ENCODE measurements around the gene CHD3.
A peak's percentile ranks its signal among the peaks of the same experiment; 100 is the strongest.

The CHD3 gene

DNA sequence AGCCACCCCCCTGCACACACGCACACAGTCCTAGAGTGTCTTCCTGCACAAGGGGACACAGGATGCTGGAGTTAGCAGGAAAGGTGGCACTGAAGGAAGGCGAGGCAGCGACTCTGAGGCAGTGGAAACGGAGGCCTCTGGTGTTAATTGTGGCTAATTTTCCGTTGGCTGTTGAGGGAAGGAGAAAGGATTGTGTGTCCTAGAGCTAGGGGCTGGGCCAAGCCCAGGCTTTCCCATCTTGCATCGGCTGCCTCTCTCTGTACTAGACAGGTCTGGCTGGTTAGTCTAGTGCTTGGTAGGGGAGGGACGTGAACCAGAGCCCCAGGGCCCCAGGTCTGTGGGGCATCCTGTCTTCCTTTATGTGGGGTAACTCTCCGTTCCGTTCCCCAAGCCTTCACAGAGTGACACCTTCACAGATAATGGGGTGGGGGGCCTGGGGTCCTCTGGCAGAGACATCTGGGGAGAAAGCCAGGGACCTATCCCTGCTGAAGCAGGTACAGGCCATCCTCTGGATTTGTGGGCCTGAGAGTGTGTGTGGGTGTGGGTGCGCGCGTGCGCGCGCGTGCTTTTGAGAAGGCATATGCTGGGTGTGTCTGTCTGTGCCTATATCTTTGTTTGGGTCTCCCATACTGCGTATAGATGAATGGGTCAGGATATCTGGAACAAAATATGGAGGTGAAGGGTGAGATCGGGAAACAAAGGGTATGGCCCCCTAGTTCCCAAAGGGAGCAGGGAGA is at the start of gene CHD3:
Gene CHD3, plus strand, starts transcription at position 606 of the 737 bp plus-strand sequence. CDS start 212 bp downstream, outside the sequence.
- Histone ChIP-seq H3K9me3 (ENCODE audit: low read length) (no peaks in the 10 kb centered on the region), H3K4me3 (ENCODE audit: low read length) (peak within 1 kb of the TSS; percentile 55), H3K4me1 (ENCODE audit: insufficient read depth, low read length) (peaks cover 41% of the 10 kb centered on the region), H3K36me3 (ENCODE audit: insufficient read depth, low read length) (peaks cover 20% of the 10 kb centered on the region), H3K27me3 (ENCODE audit: insufficient read depth, low read length) (no peaks in the 10 kb centered on the region), H2AFZ (ENCODE audit: low read depth, low read length) (peak within 1 kb of the TSS; percentile 4)

GRCh38 chr17:7839190-7839875 is 49.3 kb upstream of the CHD3 start:
- no peaks in the 10 kb centered on the region for H3K27me3 ChIP-seq (ENCODE audit: insufficient read depth, low read length)
- no peaks in the 10 kb centered on the region for H3K9me3 ChIP-seq (ENCODE audit: low read length)
- peaks cover 60% of the 10 kb centered on the region for H3K4me1 ChIP-seq (ENCODE audit: insufficient read depth, low read length)
- H3K4me3 ChIP-seq (ENCODE audit: low read length) = peak overlapping the region; percentile 33
- H2AFZ ChIP-seq (ENCODE audit: low read depth, low read length) = no peak overlapping the region
- peaks cover 2% of the 10 kb centered on the region for H3K36me3 ChIP-seq (ENCODE audit: insufficient read depth, low read length)

GRCh38 chr17:7839876-7840261 is 48.7 kb upstream of the CHD3 start:
- Histone ChIP-seq H3K36me3 (ENCODE audit: insufficient read depth, low read length) (peaks cover 2% of the 10 kb centered on the region), H3K27me3 (ENCODE audit: insufficient read depth, low read length) (no peaks in the 10 kb centered on the region), H3K4me1 (ENCODE audit: insufficient read depth, low read length) (peaks cover 57% of the 10 kb centered on the region), H3K9me3 (ENCODE audit: low read length) (no peaks in the 10 kb centered on the region), H2AFZ (ENCODE audit: low read depth, low read length) (no peak overlapping the region), H3K4me3 (ENCODE audit: low read length) (no peak overlapping the region)

- Histone ChIP-seq H3K27me3 (ENCODE audit: insufficient read depth, low read length) (no peaks in the 10 kb centered on the region), H3K36me3 (ENCODE audit: insufficient read depth, low read length) (peaks cover 4% of the 10 kb centered on the region), H3K9me3 (ENCODE audit: low read length) (no peaks in the 10 kb centered on the region), H2AFZ (ENCODE audit: low read depth, low read length) (no peak overlapping the region), H3K4me1 (ENCODE audit: insufficient read depth, low read length) (peaks cover 62% of the 10 kb centered on the region), H3K4me3 (ENCODE audit: low read length) (no peak overlapping the region)
These were observed 48.1 kb upstream of the CHD3 start for GRCh38 chr17:7840441-7840840.

DNA sequence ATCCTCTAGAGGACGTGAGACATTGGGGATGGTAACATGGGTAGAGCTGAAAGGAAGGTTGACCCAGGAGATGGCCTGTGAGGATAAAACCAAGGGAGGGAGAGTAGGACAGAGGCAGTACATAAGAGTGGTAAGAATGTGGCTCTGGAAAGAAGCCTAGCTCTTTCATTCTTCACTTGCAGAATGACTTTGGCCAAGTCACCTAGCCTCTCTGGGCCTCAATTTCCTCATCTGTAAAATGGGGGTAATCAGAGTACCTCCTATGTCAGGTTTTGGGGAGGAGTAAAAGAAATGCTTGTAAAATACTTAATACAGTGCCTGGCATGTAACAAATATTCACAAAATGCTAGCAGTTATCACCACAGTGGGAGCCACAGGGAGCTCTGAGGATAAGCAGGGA is 47.7 kb upstream of the CHD3 start:
- H2AFZ ChIP-seq (ENCODE audit: low read depth, low read length) = no peak overlapping the region
- H3K4me1 ChIP-seq (ENCODE audit: insufficient read depth, low read length) = peaks cover 65% of the 10 kb centered on the region
- H3K36me3 ChIP-seq (ENCODE audit: insufficient read depth, low read length) = peaks cover 8% of the 10 kb centered on the region
- H3K9me3 ChIP-seq (ENCODE audit: low read length) = no peaks in the 10 kb centered on the region
- peak overlapping the region; percentile 87 for H3K4me3 ChIP-seq (ENCODE audit: low read length)
- H3K27me3 ChIP-seq (ENCODE audit: insufficient read depth, low read length) = no peaks in the 10 kb centered on the region

DNA sequence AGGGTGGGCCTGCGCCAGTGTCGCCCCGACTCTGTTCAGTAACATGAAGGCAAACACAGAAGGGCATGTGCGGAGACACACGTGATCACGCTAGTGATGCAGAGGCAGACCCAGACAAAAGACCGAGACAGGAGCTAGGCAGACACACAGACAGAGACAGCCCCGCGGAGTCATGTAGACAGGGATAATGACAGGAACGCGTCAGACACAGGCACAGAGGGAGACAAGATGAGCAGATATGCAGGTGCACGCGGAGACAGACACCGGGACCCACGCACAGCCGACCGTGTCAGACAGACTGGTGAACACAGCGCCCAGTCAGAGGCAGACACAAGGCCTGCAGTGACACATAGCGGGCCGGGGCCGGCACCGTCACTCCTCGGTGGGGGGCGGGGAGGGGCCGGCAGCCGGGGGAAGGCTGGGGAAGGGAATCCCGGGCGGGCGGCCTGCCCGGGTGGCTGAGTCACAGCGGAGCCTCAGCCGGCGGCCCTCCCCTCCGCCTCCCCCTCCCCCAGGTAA is 47.1 kb upstream of the CHD3 start:
- H3K9me3 ChIP-seq (ENCODE audit: low read length) = no peaks in the 10 kb centered on the region
- H3K36me3 ChIP-seq (ENCODE audit: insufficient read depth, low read length) = peaks cover 13% of the 10 kb centered on the region
- peak overlapping the region; percentile 87 for H3K4me3 ChIP-seq (ENCODE audit: low read length)
- peaks cover 62% of the 10 kb centered on the region for H3K4me1 ChIP-seq (ENCODE audit: insufficient read depth, low read length)
- H3K27me3 ChIP-seq (ENCODE audit: insufficient read depth, low read length) = no peaks in the 10 kb centered on the region
- no peak overlapping the region for H2AFZ ChIP-seq (ENCODE audit: low read depth, low read length)

DNA sequence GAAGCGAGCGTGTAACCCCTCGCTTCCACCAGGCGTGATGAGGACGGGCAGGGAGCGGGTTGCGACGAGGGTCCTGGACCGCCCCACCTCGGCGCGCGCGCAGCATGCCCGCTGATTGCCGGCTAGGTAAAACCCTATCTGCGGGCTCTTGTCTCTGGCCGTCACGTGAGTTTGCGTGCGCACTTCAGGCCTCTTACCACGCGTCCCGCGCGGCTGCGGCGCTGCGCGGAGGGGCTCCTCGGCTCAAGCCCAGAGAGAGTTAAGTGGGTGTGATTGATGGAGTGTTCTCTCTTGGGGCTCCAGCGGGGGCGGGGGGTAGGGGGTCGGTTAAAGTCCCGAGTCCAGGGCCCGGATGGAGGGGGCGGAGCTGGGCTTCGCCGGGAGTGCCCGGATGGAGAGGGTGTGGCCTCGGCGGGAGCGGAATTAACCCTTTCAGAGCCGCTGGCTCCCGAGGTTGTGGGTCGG is 46.6 kb upstream of the CHD3 start:
- Histone ChIP-seq H3K9me3 (ENCODE audit: low read length) (no peaks in the 10 kb centered on the region), H3K27me3 (ENCODE audit: insufficient read depth, low read length) (no peaks in the 10 kb centered on the region)

DNA sequence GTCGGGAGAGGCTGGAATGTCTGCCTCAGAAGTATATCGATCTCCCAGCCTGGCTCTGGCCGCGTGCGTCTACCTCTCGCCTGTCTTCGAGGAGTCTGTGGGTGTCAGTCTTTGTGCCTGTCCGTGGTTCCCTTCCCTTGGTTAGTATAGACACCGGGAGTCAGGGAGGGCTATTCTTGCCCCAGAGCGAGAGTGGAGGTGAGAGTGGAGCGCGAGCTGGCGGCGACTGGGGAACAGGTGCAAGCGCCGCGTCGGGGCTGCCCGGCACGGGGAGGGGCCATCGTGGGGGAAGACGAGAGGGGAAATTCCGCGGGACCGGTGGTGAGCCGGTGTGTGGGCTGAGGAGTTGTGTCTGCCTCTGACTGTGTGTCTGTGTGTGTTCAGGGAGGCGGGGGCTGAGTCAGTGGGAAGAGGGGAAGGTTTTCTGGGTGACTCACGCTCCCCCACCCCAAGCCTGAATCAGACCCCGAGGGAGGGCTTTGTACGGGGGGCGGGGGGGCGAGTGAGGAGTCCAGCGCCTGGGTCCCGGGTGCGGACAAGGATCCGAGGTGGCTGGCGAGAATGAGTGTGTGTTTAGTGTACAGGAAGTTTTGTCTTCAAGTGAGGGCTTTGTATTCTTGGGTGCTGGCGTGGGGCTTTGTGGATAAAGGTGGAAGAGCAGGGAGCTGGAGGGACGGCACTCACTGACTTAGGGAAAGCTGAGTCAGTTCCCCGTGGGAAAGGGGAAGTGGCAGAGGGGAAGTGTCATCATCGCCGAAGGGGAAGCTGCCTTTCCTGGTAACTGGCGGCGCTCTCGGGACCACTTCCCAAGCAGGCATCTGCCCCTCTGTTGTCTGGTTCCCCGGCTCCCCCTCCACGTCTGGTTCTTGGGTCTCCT is 46.0 kb upstream of the CHD3 start:
- peak overlapping the region; percentile 87 for H3K4me3 ChIP-seq (ENCODE audit: low read length)
- H3K9me3 ChIP-seq (ENCODE audit: low read length) = no peaks in the 10 kb centered on the region
- peaks cover 19% of the 10 kb centered on the region for H3K36me3 ChIP-seq (ENCODE audit: insufficient read depth, low read length)
- no peaks in the 10 kb centered on the region for H3K27me3 ChIP-seq (ENCODE audit: insufficient read depth, low read length)
- no peak overlapping the region for H2AFZ ChIP-seq (ENCODE audit: low read depth, low read length)
- H3K4me1 ChIP-seq (ENCODE audit: insufficient read depth, low read length) = peaks cover 54% of the 10 kb centered on the region

More for the DNA sequence above, 46.6 kb upstream of the CHD3 start:
- Histone ChIP-seq H3K4me3 (ENCODE audit: low read length) (peak overlapping the region; percentile 87), H2AFZ (ENCODE audit: low read depth, low read length) (no peak overlapping the region), H3K36me3 (ENCODE audit: insufficient read depth, low read length) (peaks cover 17% of the 10 kb centered on the region), H3K4me1 (ENCODE audit: insufficient read depth, low read length) (peaks cover 61% of the 10 kb centered on the region)

DNA sequence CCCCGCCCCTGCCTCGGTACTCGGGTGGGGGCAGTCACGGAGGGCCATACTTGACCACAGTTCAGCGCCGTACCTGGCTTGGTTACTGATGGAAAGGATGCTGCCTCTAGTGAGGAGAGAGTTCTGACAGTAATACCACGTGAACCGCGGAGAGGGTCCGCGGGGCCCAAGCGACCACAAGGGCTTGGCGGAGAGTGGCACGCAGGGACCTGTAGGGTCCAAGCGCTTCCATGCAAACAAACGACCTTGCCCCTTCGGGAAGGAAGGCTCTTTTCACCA is 45.4 kb upstream of the CHD3 start:
- no peak overlapping the region for H2AFZ ChIP-seq (ENCODE audit: low read depth, low read length)
- peaks cover 50% of the 10 kb centered on the region for H3K4me1 ChIP-seq (ENCODE audit: insufficient read depth, low read length)

DNA sequence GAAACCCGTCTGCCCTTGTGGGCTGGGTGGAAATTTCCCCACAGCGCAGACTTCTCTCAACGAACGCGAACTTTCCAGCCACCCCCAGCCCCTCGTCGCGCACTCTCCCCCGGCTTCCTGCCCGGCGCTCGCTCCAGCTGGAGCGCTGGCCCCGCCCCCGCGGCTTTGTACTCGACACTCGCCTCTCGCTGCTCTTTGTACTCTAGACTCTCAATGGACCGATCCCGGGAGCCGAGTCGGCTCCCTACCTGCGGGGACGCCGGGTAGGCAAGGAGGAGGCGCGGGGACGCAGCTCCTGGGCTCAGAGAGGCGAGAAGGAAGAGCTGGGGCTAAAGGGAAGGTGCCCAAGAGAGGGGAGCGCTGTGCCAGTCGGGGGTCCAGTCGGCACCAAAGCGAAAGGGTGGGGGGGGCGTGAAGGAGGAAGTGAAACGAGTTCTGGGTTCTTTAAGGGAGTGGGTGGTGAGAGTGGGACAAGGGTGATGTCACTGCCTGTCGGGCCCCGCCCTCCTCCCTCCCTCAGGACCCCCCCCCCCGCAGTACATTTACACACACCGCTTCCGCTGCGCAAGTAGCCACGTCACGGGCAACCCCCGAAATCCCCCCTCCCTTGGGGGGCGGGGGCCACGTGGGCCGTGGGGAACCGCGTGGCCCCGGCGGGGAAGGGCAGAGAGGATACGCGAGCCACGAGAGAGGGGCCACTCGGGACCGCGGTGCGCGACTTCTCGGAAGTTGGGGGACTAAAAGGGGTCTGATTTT is 44.9 kb upstream of the CHD3 start:
- Histone ChIP-seq H3K27me3 (ENCODE audit: insufficient read depth, low read length) (no peaks in the 10 kb centered on the region), H3K9me3 (ENCODE audit: low read length) (no peaks in the 10 kb centered on the region), H3K4me3 (ENCODE audit: low read length) (peak overlapping the region; percentile 87), H2AFZ (ENCODE audit: low read depth, low read length) (no peak overlapping the region), H3K36me3 (ENCODE audit: insufficient read depth, low read length) (peaks cover 22% of the 10 kb centered on the region), H3K4me1 (ENCODE audit: insufficient read depth, low read length) (peaks cover 47% of the 10 kb centered on the region)

More for the DNA sequence above, 45.4 kb upstream of the CHD3 start:
- Histone ChIP-seq H3K27me3 (ENCODE audit: insufficient read depth, low read length) (no peaks in the 10 kb centered on the region), H3K9me3 (ENCODE audit: low read length) (no peaks in the 10 kb centered on the region), H3K36me3 (ENCODE audit: insufficient read depth, low read length) (peaks cover 20% of the 10 kb centered on the region), H3K4me3 (ENCODE audit: low read length) (peak overlapping the region; percentile 87)

DNA sequence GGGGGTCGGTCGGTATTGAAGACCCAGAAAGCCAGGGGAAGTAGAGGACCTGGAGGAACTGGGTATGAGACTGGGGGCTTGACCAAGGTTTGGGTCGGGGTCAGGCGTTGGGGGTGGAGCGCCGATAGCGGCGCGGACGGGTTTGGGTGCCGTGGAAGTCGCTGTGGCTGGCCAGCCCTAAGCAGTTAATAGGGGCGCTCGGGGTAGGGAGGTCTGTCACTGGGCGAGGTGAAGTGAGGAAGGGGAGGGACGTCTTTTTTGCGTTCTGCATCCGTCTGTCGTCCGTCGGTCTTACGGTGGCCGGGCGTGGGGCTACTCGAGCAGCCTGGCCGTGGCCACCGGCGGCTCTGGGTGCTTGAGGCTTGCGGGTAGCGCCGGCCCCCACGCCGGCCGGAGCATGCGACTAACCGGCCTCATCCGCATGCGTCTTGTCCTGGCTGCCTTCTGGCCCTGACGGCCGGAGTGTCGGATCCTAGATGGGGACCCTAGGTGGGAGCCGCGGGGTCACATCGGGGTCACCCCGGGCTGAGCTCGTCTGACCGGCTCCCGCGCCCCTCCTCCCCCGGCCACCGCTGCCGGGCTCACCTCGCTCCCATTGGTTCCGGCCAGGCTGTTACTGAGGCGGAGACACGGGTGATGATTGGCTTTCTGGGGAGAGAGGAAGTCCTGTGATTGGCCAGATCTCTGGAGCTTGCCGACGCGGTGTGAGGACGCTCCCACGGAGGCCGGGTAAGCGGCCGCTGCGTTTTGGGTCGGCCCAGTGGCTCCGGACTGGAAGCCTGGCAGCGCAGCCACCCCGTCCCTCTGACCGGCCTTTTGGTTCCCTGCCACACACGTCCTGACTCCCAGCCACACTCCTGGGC is 44.1 kb upstream of the CHD3 start:
- H3K4me3 ChIP-seq (ENCODE audit: low read length) = peak overlapping the region; percentile 87
- H3K4me1 ChIP-seq (ENCODE audit: insufficient read depth, low read length) = peaks cover 39% of the 10 kb centered on the region
- H3K36me3 ChIP-seq (ENCODE audit: insufficient read depth, low read length) = peaks cover 28% of the 10 kb centered on the region
- H3K9me3 ChIP-seq (ENCODE audit: low read length) = no peaks in the 10 kb centered on the region
- H2AFZ ChIP-seq (ENCODE audit: low read depth, low read length) = no peak overlapping the region
- no peaks in the 10 kb centered on the region for H3K27me3 ChIP-seq (ENCODE audit: insufficient read depth, low read length)
